ENCODE measurements around the gene FSTL5.

The FSTL5 gene

GRCh38 chr4:161655148-161655547, 508.7 kb downstream of the FSTL5 start:
- H3K36me3 ChIP-seq (ENCODE audit: control insufficient read depth in 2 of 2, insufficient read depth in 2 of 2, low read length in 2 of 2), result no peaks in the 10 kb centered on the region
- no peak overlapping the region for H3K4me3 ChIP-seq (ENCODE audit: low read length in 2 of 2)
- H3K27ac ChIP-seq (ENCODE audit: low read length), result no peak overlapping the region
- H3K27me3 ChIP-seq (ENCODE audit: control insufficient read depth in 1 of 2, insufficient read depth in 2 of 2, low read length in 2 of 2), result no peaks in the 10 kb centered on the region
- no peaks in the 10 kb centered on the region for H3K9me3 ChIP-seq (ENCODE audit: control insufficient read depth in 2 of 2, low read length in 2 of 2)
- no peaks in the 10 kb centered on the region for H3K4me1 ChIP-seq (ENCODE audit: control insufficient read depth, insufficient read depth, low read length)
- H3K9ac ChIP-seq (ENCODE audit: low read length in 2 of 2), result no peak overlapping the region

DNA sequence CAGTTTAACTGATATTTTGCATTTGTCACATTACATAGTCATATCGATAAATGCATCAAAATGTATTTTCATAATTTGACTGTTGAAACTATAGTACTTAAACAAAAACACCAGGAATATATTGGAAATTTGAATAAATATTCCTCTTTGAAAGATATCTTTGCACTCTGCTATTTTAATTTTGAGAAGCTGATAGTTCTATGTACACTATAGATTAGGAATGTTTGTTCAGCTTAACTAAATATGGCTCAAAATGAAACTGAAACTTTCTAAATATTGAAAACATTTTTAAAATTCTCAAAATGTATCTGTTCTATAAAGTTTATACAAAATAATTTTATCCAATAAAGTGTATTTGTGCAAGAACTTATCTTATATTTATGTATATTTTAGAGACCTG, 510.1 kb downstream of the FSTL5 start:
- H3K27me3 ChIP-seq (ENCODE audit: control insufficient read depth in 1 of 2, insufficient read depth in 2 of 2, low read length in 2 of 2), result no peaks in the 10 kb centered on the region
- H3K4me1 ChIP-seq (ENCODE audit: control insufficient read depth, insufficient read depth, low read length), result no peaks in the 10 kb centered on the region
- H3K9me3 ChIP-seq (ENCODE audit: control insufficient read depth in 2 of 2, low read length in 2 of 2), result peaks cover 0 to 3% of the 10 kb centered on the region in 2 donors
- H3K9ac ChIP-seq (ENCODE audit: low read length in 2 of 2), result no peak overlapping the region
- no peaks in the 10 kb centered on the region for H3K36me3 ChIP-seq (ENCODE audit: control insufficient read depth in 2 of 2, insufficient read depth in 2 of 2, low read length in 2 of 2)
- H3K27ac ChIP-seq (ENCODE audit: low read length), result no peak overlapping the region
- H3K4me3 ChIP-seq (ENCODE audit: low read length in 2 of 2), result no peak overlapping the region

DNA sequence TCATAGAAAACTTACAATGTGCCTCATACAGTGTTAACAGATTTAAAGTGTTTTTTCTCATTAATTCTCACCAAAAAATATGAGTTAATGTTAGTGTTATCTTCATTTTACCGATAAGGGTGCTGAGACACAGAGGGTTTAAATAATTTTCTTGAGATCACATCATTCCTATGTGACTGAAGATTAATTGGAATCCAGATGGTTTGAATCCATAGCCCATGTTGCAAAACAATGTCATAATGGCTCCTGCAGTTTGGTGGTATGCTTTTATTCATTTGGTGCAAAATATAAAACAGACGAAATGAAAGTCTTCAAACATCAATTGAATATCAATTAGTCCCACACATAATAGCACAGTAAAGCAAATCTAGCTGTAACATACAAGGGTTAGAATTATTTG, 512.2 kb downstream of the FSTL5 start:
- no peaks in the 10 kb centered on the region for H3K36me3 ChIP-seq (ENCODE audit: control insufficient read depth in 2 of 2, insufficient read depth in 2 of 2, low read length in 2 of 2)
- no peak overlapping the region for H3K4me3 ChIP-seq (ENCODE audit: low read length in 2 of 2)
- peaks cover 3 to 6% of the 10 kb centered on the region in 2 donors for H3K9me3 ChIP-seq (ENCODE audit: control insufficient read depth in 2 of 2, low read length in 2 of 2)
- no peak overlapping the region for H3K27ac ChIP-seq (ENCODE audit: low read length)
- H3K4me1 ChIP-seq (ENCODE audit: control insufficient read depth, insufficient read depth, low read length), result no peaks in the 10 kb centered on the region
- H3K9ac ChIP-seq (ENCODE audit: low read length in 2 of 2), result no peak overlapping the region
- H3K27me3 ChIP-seq (ENCODE audit: control insufficient read depth in 1 of 2, insufficient read depth in 2 of 2, low read length in 2 of 2), result no peaks in the 10 kb centered on the region

GRCh38 chr4:161650812-161651211, 513.0 kb downstream of the FSTL5 start:
- Histone ChIP-seq H3K4me3 (ENCODE audit: low read length in 2 of 2) (no peak overlapping the region), H3K27ac (ENCODE audit: low read length) (no peak overlapping the region), H3K27me3 (ENCODE audit: control insufficient read depth in 1 of 2, insufficient read depth in 2 of 2, low read length in 2 of 2) (no peaks in the 10 kb centered on the region), H3K9me3 (ENCODE audit: control insufficient read depth in 2 of 2, low read length in 2 of 2) (peaks cover 3 to 6% of the 10 kb centered on the region in 2 donors), H3K36me3 (ENCODE audit: control insufficient read depth in 2 of 2, insufficient read depth in 2 of 2, low read length in 2 of 2) (no peaks in the 10 kb centered on the region), H3K9ac (ENCODE audit: low read length in 2 of 2) (no peak overlapping the region), H3K4me1 (ENCODE audit: control insufficient read depth, insufficient read depth, low read length) (no peaks in the 10 kb centered on the region)

GRCh38 chr4:161647757-161648156, 516.0 kb downstream of the FSTL5 start:
- H3K4me3 ChIP-seq (ENCODE audit: low read length in 2 of 2), result no peak overlapping the region
- H3K27ac ChIP-seq (ENCODE audit: low read length), result no peak overlapping the region
- no peaks in the 10 kb centered on the region for H3K27me3 ChIP-seq (ENCODE audit: control insufficient read depth in 1 of 2, insufficient read depth in 2 of 2, low read length in 2 of 2)
- no peak overlapping the region for H3K9ac ChIP-seq (ENCODE audit: low read length in 2 of 2)
- H3K4me1 ChIP-seq (ENCODE audit: control insufficient read depth, insufficient read depth, low read length), result no peaks in the 10 kb centered on the region
- peaks cover 3 to 6% of the 10 kb centered on the region in 2 donors for H3K9me3 ChIP-seq (ENCODE audit: control insufficient read depth in 2 of 2, low read length in 2 of 2)
- H3K36me3 ChIP-seq (ENCODE audit: control insufficient read depth in 2 of 2, insufficient read depth in 2 of 2, low read length in 2 of 2), result no peaks in the 10 kb centered on the region

GRCh38 chr4:161642708-161643107, 521.1 kb downstream of the FSTL5 start:
- H3K9me3 ChIP-seq (ENCODE audit: control insufficient read depth in 2 of 2, low read length in 2 of 2), result peaks cover 0 to 3% of the 10 kb centered on the region in 2 donors
- no peak overlapping the region for H3K27ac ChIP-seq (ENCODE audit: low read length)
- no peak overlapping the region for H3K4me3 ChIP-seq (ENCODE audit: low read length in 2 of 2)
- no peaks in the 10 kb centered on the region for H3K36me3 ChIP-seq (ENCODE audit: control insufficient read depth in 2 of 2, insufficient read depth in 2 of 2, low read length in 2 of 2)
- H3K4me1 ChIP-seq (ENCODE audit: control insufficient read depth, insufficient read depth, low read length), result no peaks in the 10 kb centered on the region
- H3K9ac ChIP-seq (ENCODE audit: low read length in 2 of 2), result no peak overlapping the region
- no peaks in the 10 kb centered on the region for H3K27me3 ChIP-seq (ENCODE audit: control insufficient read depth in 1 of 2, insufficient read depth in 2 of 2, low read length in 2 of 2)

DNA sequence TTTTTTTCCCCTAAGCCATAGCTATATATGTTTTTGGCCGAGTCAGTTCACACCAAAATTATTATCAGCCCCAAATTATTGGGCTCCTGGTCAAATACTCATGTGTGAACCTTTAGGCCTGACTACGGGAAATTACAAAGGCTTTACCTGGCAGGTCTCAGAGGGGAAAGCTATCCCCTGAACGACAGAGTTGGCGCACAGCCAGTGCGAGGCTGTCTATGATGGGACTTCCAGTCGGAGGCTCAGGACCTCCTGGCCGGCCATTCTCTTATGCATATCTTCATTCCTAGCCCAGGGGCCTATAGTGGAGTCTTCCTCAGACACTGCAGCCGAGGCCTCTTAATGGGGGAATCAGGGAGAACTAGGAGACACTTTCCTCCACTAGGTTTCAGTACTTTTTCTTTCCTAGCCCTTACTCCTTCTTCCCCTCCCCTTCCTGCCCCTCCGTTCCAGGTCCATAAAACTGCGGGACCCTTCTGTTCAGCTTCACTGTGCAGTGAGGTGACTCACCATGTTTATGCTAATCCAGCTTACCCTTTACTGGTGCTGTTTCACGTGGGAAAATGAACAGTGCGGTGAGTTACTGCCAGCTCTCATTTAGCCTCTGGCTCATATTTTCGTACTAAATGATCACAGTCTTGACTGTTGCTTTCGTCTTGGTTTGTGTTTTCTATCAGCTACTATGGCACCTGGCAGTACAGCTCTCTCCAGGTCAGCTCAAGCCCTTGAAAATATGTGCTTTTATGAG, 533.9 kb downstream of the FSTL5 start:
- H3K27ac ChIP-seq (ENCODE audit: low read length), result no peak overlapping the region
- H3K4me1 ChIP-seq (ENCODE audit: control insufficient read depth, insufficient read depth, low read length), result no peaks in the 10 kb centered on the region
- no peak overlapping the region for H3K9ac ChIP-seq (ENCODE audit: low read length in 2 of 2)
- no peak overlapping the region for H3K4me3 ChIP-seq (ENCODE audit: low read length in 2 of 2)
- H3K36me3 ChIP-seq (ENCODE audit: control insufficient read depth in 2 of 2, insufficient read depth in 2 of 2, low read length in 2 of 2), result no peaks in the 10 kb centered on the region
- no peaks in the 10 kb centered on the region for H3K9me3 ChIP-seq (ENCODE audit: control insufficient read depth in 2 of 2, low read length in 2 of 2)
- H3K27me3 ChIP-seq (ENCODE audit: control insufficient read depth in 1 of 2, insufficient read depth in 2 of 2, low read length in 2 of 2), result no peaks in the 10 kb centered on the region

DNA sequence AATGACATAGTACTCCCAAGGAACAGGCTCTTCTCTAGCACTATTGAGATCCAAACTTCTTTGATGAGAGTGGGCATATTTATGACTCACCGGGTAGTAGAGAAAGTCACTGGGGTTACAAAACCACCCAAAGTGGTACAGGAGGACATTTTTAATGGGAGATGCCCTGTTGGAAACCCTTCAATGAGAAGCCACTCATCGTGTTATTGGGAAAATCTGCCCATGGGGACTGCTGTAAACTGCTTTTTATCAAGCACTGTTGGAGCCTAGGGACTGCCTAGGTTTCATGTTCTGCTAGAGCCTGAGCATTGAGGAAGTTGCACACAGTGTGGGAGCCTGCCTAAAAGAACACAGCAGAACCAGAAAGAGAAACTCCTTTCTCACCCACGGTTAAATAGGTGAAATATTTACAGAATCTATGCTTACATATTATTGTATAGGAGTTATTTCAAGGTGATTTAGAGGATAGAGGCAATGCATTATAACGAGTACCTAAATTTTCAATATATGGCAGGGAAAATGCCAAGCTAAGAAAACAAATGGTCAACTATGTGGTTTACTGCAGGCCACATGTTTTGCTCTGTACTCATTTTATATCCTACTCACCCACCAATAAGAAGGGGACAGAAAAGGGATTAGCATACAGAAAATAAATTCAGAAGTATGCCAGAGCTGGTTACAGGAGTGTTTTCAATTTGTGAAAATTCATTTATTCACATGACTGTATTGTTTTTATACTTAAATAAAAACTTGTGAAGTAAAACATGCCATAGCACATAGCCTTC, 559.1 kb downstream of the FSTL5 start:
- no peaks in the 10 kb centered on the region for H3K36me3 ChIP-seq (ENCODE audit: control insufficient read depth in 2 of 2, insufficient read depth in 2 of 2, low read length in 2 of 2)

DNA sequence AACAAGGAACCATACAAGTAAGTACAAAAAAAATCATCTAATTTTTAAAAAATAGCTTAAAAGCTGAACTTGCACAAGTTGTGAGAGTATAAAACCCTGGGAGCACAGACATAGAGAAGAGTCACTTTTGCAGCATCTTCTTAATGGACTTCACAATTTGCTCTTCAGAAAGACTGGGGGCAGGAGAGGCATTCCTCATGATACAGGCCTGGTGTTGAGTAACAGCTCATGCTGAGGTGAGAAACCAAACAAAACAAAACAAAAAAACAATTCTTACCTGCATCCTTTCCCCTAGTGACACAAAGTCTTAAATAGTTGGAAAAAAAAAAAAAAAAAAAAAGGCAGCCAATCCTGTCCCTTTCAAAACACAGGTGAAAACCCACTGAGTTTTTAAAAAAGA, 562.8 kb downstream of the FSTL5 start:
- no peak overlapping the region for H3K27ac ChIP-seq (ENCODE audit: low read length)
- no peaks in the 10 kb centered on the region for H3K27me3 ChIP-seq (ENCODE audit: control insufficient read depth in 1 of 2, insufficient read depth in 2 of 2, low read length in 2 of 2)
- H3K9ac ChIP-seq (ENCODE audit: low read length in 2 of 2), result no peak overlapping the region
- H3K4me1 ChIP-seq (ENCODE audit: control insufficient read depth, insufficient read depth, low read length), result no peaks in the 10 kb centered on the region
- no peak overlapping the region for H3K4me3 ChIP-seq (ENCODE audit: low read length in 2 of 2)
- no peaks in the 10 kb centered on the region for H3K9me3 ChIP-seq (ENCODE audit: control insufficient read depth in 2 of 2, low read length in 2 of 2)
- no peaks in the 10 kb centered on the region for H3K36me3 ChIP-seq (ENCODE audit: control insufficient read depth in 2 of 2, insufficient read depth in 2 of 2, low read length in 2 of 2)

More for the DNA sequence above, 559.1 kb downstream of the FSTL5 start:
- Histone ChIP-seq H3K27me3 (ENCODE audit: control insufficient read depth in 1 of 2, insufficient read depth in 2 of 2, low read length in 2 of 2) (no peaks in the 10 kb centered on the region), H3K27ac (ENCODE audit: low read length) (no peak overlapping the region), H3K9ac (ENCODE audit: low read length in 2 of 2) (no peak overlapping the region), H3K4me3 (ENCODE audit: low read length in 2 of 2) (no peak overlapping the region), H3K4me1 (ENCODE audit: control insufficient read depth, insufficient read depth, low read length) (no peaks in the 10 kb centered on the region), H3K9me3 (ENCODE audit: control insufficient read depth in 2 of 2, low read length in 2 of 2) (no peaks in the 10 kb centered on the region)

DNA sequence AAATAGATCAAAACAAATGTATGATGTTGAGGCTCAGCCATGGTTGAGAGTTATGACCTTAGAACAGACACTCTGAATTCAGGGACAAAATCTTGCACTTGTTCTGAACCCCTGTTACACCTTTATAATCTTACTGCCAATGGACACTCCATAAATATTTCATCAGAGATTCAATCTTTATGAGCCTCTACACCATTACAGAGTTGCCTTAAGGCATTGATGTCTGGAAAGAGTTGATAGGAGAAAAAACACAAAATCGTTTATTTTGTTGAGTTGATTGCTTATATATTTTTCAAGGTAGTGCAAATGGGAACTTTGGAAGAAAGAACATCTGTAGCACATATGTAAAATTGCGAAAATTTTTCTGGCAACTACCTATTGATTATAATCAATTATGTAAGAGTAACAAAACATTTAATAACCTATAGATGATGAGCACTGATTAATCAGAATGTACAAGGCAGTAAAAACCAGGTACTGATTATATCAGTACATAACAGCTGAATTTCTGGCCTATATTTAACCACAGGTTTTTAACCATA, 568.5 kb downstream of the FSTL5 start:
- no peak overlapping the region for H3K4me3 ChIP-seq (ENCODE audit: low read length in 2 of 2)
- no peak overlapping the region for H3K9ac ChIP-seq (ENCODE audit: low read length in 2 of 2)
- no peaks in the 10 kb centered on the region for H3K9me3 ChIP-seq (ENCODE audit: control insufficient read depth in 2 of 2, low read length in 2 of 2)
- no peaks in the 10 kb centered on the region for H3K27me3 ChIP-seq (ENCODE audit: control insufficient read depth in 1 of 2, insufficient read depth in 2 of 2, low read length in 2 of 2)
- no peaks in the 10 kb centered on the region for H3K4me1 ChIP-seq (ENCODE audit: control insufficient read depth, insufficient read depth, low read length)
- H3K27ac ChIP-seq (ENCODE audit: low read length), result no peak overlapping the region
- no peaks in the 10 kb centered on the region for H3K36me3 ChIP-seq (ENCODE audit: control insufficient read depth in 2 of 2, insufficient read depth in 2 of 2, low read length in 2 of 2)

DNA sequence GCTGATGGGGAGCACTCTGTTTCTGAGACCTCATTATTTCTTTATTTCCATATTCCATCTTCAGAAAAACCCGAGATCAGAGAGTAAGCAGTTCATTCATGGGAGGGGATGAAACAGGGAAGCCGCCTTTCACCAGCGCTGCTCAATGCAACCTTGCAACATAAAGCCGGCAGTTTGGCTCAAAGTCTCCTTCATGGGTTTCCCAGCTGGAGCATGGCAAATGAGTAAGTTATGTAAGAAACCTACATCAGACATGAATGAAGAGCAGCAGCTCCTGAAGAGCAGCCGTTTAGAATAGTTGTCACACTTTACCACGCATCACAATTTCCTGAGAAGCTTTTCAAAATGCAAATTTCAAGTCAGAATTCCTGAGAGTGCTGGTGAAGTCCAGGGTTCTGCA, 578.8 kb downstream of the FSTL5 start:
- Histone ChIP-seq H3K27ac (ENCODE audit: low read length) (no peak overlapping the region), H3K9ac (ENCODE audit: low read length in 2 of 2) (no peak overlapping the region), H3K27me3 (ENCODE audit: control insufficient read depth in 1 of 2, insufficient read depth in 2 of 2, low read length in 2 of 2) (no peaks in the 10 kb centered on the region), H3K4me1 (ENCODE audit: control insufficient read depth, insufficient read depth, low read length) (no peaks in the 10 kb centered on the region), H3K9me3 (ENCODE audit: control insufficient read depth in 2 of 2, low read length in 2 of 2) (peaks cover 0 to 3% of the 10 kb centered on the region in 2 donors), H3K36me3 (ENCODE audit: control insufficient read depth in 2 of 2, insufficient read depth in 2 of 2, low read length in 2 of 2) (no peaks in the 10 kb centered on the region), H3K4me3 (ENCODE audit: low read length in 2 of 2) (no peak overlapping the region)
